Measurements from ENCODE around the gene ENAH. TPM values are rescaled to one million over a fixed set of nuclear protein-coding genes. Genes with fewer than 3 reads are reported as not detected.

Gene ENAH
- total and polyA plus RNA-seq, 9 of the 15 experiments (the other 6 are each of a cell fraction or from before 2014, with no cell fraction given), result 0.03 to 1.2 (median 0.15) TPM

DNA sequence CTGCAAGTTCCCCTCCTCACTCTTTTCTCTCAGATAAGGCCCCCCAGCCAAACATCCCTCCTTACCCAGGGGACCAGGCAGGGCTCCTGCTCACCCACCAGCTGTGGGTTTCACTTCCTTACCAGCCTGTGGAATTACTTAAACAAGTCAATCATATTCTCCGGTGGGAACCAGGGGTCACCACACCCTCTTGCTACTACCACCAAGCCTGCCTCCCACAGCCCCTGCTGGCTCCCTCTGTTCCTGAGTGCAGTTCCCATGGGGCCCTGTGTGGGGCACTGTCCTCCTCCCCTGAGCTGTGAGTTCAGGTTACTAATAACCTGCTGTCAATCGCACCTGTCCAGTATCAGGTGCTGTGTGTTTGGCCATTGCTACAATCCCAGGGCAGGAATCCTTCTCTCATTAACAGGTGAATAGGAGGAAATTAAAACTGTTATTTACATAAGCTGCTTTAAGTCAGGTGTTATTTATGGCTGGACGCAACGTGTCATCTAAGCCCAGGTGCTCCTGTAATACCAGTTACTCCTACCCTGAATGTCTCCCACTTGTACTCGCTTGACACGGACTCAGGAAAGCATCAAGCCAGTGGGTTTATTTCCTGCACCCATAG lies 172.0 kb downstream of the ENAH start (continued):
- TF ChIP-seq, protein P1, sequence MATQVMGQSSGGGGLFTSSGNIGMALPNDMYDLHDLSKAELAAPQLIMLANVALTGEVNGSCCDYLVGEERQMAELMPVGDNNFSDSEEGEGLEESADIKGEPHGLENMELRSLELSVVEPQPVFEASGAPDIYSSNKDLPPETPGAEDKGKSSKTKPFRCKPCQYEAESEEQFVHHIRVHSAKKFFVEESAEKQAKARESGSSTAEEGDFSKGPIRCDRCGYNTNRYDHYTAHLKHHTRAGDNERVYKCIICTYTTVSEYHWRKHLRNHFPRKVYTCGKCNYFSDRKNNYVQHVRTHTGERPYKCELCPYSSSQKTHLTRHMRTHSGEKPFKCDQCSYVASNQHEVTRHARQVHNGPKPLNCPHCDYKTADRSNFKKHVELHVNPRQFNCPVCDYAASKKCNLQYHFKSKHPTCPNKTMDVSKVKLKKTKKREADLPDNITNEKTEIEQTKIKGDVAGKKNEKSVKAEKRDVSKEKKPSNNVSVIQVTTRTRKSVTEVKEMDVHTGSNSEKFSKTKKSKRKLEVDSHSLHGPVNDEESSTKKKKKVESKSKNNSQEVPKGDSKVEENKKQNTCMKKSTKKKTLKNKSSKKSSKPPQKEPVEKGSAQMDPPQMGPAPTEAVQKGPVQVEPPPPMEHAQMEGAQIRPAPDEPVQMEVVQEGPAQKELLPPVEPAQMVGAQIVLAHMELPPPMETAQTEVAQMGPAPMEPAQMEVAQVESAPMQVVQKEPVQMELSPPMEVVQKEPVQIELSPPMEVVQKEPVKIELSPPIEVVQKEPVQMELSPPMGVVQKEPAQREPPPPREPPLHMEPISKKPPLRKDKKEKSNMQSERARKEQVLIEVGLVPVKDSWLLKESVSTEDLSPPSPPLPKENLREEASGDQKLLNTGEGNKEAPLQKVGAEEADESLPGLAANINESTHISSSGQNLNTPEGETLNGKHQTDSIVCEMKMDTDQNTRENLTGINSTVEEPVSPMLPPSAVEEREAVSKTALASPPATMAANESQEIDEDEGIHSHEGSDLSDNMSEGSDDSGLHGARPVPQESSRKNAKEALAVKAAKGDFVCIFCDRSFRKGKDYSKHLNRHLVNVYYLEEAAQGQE (IDR thresholded peaks at IDR 0.05; ENCODE audit: borderline replicate concordance), result peak; percentile 44; the same call in 1 of the 2 replicates
- TF ChIP-seq, protein P1 (CRISPR knock-in tag; IDR thresholded peaks at IDR 0.05; ENCODE audit: low read depth), result no peak
- TF ChIP-seq DIDO1 (tag; IDR thresholded peaks at IDR 0.05; ENCODE audit: low read depth) (no peak), ZNF165 (CRISPR knock-in tag; IDR thresholded peaks at IDR 0.05; ENCODE audit: borderline replicate concordance) (no peak), ARHGAP35 (IDR thresholded peaks at IDR 0.05; ENCODE audit: partially characterized antibody) (no peak), ZNF668 (CRISPR knock-in tag; IDR thresholded peaks at IDR 0.05) (no peak), ZNF12 (CRISPR knock-in tag; IDR thresholded peaks at IDR 0.05) (no peak), FOXJ2 (tag; IDR thresholded peaks at IDR 0.05) (no peak), SPI1 (IDR thresholded peaks at IDR 0.05; ENCODE audit: borderline replicate concordance, low read depth, low read length) (no peak), MEIS2 (IDR thresholded peaks at IDR 0.05; ENCODE audit: partially characterized antibody) (peak; percentile 31), PRMT5 (CRISPR knock-in tag; IDR thresholded peaks at IDR 0.05) (no peak), PCBP1 (IDR thresholded peaks at IDR 0.05; ENCODE audit: low read depth, low read length, poor library complexity, severe bottlenecking) (no peak)
- TF ChIP-seq, protein P2, sequence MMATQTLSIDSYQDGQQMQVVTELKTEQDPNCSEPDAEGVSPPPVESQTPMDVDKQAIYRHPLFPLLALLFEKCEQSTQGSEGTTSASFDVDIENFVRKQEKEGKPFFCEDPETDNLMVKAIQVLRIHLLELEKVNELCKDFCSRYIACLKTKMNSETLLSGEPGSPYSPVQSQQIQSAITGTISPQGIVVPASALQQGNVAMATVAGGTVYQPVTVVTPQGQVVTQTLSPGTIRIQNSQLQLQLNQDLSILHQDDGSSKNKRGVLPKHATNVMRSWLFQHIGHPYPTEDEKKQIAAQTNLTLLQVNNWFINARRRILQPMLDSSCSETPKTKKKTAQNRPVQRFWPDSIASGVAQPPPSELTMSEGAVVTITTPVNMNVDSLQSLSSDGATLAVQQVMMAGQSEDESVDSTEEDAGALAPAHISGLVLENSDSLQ (IDR thresholded peaks at IDR 0.05), result peak; percentile 56; the same call in 1 of the 2 replicates
- TF ChIP-seq, protein P3, sequence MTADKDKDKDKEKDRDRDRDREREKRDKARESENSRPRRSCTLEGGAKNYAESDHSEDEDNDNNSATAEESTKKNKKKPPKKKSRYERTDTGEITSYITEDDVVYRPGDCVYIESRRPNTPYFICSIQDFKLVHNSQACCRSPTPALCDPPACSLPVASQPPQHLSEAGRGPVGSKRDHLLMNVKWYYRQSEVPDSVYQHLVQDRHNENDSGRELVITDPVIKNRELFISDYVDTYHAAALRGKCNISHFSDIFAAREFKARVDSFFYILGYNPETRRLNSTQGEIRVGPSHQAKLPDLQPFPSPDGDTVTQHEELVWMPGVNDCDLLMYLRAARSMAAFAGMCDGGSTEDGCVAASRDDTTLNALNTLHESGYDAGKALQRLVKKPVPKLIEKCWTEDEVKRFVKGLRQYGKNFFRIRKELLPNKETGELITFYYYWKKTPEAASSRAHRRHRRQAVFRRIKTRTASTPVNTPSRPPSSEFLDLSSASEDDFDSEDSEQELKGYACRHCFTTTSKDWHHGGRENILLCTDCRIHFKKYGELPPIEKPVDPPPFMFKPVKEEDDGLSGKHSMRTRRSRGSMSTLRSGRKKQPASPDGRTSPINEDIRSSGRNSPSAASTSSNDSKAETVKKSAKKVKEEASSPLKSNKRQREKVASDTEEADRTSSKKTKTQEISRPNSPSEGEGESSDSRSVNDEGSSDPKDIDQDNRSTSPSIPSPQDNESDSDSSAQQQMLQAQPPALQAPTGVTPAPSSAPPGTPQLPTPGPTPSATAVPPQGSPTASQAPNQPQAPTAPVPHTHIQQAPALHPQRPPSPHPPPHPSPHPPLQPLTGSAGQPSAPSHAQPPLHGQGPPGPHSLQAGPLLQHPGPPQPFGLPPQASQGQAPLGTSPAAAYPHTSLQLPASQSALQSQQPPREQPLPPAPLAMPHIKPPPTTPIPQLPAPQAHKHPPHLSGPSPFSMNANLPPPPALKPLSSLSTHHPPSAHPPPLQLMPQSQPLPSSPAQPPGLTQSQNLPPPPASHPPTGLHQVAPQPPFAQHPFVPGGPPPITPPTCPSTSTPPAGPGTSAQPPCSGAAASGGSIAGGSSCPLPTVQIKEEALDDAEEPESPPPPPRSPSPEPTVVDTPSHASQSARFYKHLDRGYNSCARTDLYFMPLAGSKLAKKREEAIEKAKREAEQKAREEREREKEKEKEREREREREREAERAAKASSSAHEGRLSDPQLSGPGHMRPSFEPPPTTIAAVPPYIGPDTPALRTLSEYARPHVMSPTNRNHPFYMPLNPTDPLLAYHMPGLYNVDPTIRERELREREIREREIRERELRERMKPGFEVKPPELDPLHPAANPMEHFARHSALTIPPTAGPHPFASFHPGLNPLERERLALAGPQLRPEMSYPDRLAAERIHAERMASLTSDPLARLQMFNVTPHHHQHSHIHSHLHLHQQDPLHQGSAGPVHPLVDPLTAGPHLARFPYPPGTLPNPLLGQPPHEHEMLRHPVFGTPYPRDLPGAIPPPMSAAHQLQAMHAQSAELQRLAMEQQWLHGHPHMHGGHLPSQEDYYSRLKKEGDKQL (CRISPR knock-in tag; IDR thresholded peaks at IDR 0.05; ENCODE audit: borderline replicate concordance), result no peak
